WTC11 (cell line): ENCODE results near the gene ST3GAL6. TPM values are rescaled to one million over a fixed set of nuclear protein-coding genes. Genes with fewer than 3 reads are reported as not detected.

Experiments
- ATAC-seq: fragments of 200-7000 bp; cut with Tn5 transposase; 2 replicates; pipeline ENCODE4 v1.10.0; 2021; ENCODE audit warnings: mild to moderate bottlenecking, moderate library complexity
- CTCF ChIA-PET: fragments of 300-600 bp; sonication (Branson Sonifier 250); formaldehyde crosslinking; loops from one replicate; lab custom pipeline; 2021; ENCODE audit warnings: antibody characterized with exemption; lab: Charles Lee
- POLR2A ChIA-PET: fragments of 350-600 bp; sonication (Branson Sonifier 250); formaldehyde crosslinking; loops from one replicate; lab custom pipeline; 2021; ENCODE audit warnings: antibody characterized with exemption; lab: Charles Lee
- DNase-seq: peaks from one replicate; pipeline ENCODE4 v3.0.0; 2021; ENCODE audit warnings: low spot score
- H3K27ac Mint-ChIP-seq: 2 replicates; pipeline ENCODE4 v1.8.0; 2021; ENCODE audit warnings: mixed read lengths
- H3K27me3 Mint-ChIP-seq: 2 replicates; pipeline ENCODE4 v1.8.0; 2021; ENCODE audit warnings: low read depth, mild to moderate bottlenecking, moderate library complexity, mixed read lengths
- H3K36me3 Mint-ChIP-seq: 2 replicates; pipeline ENCODE4 v1.8.0; 2021; ENCODE audit warnings: mixed read lengths
- H3K4me1 Mint-ChIP-seq: 2 replicates; pipeline ENCODE4 v1.8.0; 2022; ENCODE audit warnings: mixed read lengths
- H3K4me3 Mint-ChIP-seq: 2 replicates; pipeline ENCODE4 v1.8.0; 2021; ENCODE audit warnings: mild to moderate bottlenecking, moderate library complexity, mixed read lengths
- H3K9me3 Mint-ChIP-seq: 2 replicates; pipeline ENCODE4 v1.8.0; 2021; ENCODE audit warnings: mixed read lengths
- AR ChIP-seq: fragments of 250-450 bp; sonication (Bioruptor Pico); IDR thresholded peaks from 2 replicates; pipeline ENCODE4 v1.9.0; 2021; ENCODE audit warnings: mild to moderate bottlenecking
- ATF3 ChIP-seq: sonication (generic); formaldehyde crosslinking; conservative IDR thresholded peaks from 2 replicates; pipeline ENCODE4 v1.8.1; 2022; ENCODE audit warnings: mild to moderate bottlenecking, missing genetic modification reagents
- CBFB ChIP-seq: sonication (generic); formaldehyde crosslinking; IDR thresholded peaks from 2 replicates; pipeline ENCODE4 v1.8.1; 2022; ENCODE audit warnings: mild to moderate bottlenecking, low read depth, missing genetic modification reagents
- E2F5 ChIP-seq: sonication (generic); formaldehyde crosslinking; IDR thresholded peaks from 2 replicates; pipeline ENCODE4 v1.8.1; 2022; ENCODE audit warnings: mild to moderate bottlenecking, moderate library complexity, missing genetic modification reagents
- FOXK1 ChIP-seq: sonication (generic); formaldehyde crosslinking; IDR thresholded peaks from 2 replicates; pipeline ENCODE4 v1.8.0; 2022; ENCODE audit warnings: mild to moderate bottlenecking, moderate library complexity, missing genetic modification reagents
- FOXP4 ChIP-seq: sonication (generic); formaldehyde crosslinking; IDR thresholded peaks from 2 replicates; pipeline ENCODE4 v1.8.0; 2022; ENCODE audit warnings: mild to moderate bottlenecking, missing genetic modification reagents
- HMGXB4 ChIP-seq: sonication (generic); formaldehyde crosslinking; IDR thresholded peaks from 2 replicates; pipeline ENCODE4 v1.8.1; 2023; ENCODE audit warnings: mild to moderate bottlenecking, moderate library complexity, missing genetic modification reagents
- MAX ChIP-seq: sonication (generic); formaldehyde crosslinking; IDR thresholded peaks from 2 replicates; pipeline ENCODE4 v1.8.0; 2022; ENCODE audit warnings: mild to moderate bottlenecking, missing genetic modification reagents
- MYBL2 ChIP-seq: sonication (generic); formaldehyde crosslinking; IDR thresholded peaks from 2 replicates; pipeline ENCODE4 v1.8.1; 2023; ENCODE audit warnings: mild to moderate bottlenecking, moderate library complexity, missing genetic modification reagents
- SMAD3 ChIP-seq: sonication (generic); formaldehyde crosslinking; IDR thresholded peaks from 2 replicates; pipeline ENCODE4 v1.8.0; 2022; ENCODE audit warnings: missing genetic modification reagents, mild to moderate bottlenecking, borderline replicate concordance
- SOX15 ChIP-seq: fragments of 250-450 bp; sonication (Bioruptor Pico); IDR thresholded peaks from 2 replicates; pipeline ENCODE4 v1.9.0; 2021; ENCODE audit warnings: mild to moderate bottlenecking
- SP1 ChIP-seq: sonication (generic); formaldehyde crosslinking; conservative IDR thresholded peaks from 2 replicates; pipeline ENCODE4 v1.8.1; 2022; ENCODE audit warnings: missing genetic modification reagents
- USF2 ChIP-seq: sonication (generic); formaldehyde crosslinking; IDR thresholded peaks from 2 replicates; pipeline ENCODE4 v1.8.1; 2023; ENCODE audit warnings: mild to moderate bottlenecking, missing genetic modification reagents, moderate library complexity
- total RNA-seq: library from RNA; stranded (reverse); gene quantifications from 3 replicates; pipeline ENCODE4 v1.2.3, GENCODE V29; 2021

Gene ST3GAL6
- total RNA-seq, 1 experiment from 2014 or later = 8.1 TPM

- Mint-ChIP-seq H3K4me1 (peaks cover 33% of the 10 kb centered on the region), H3K27ac (peak overlapping the region; percentile 74; the same call in 1 of the 2 replicates), H3K27me3 (peaks cover 44% of the 10 kb centered on the region), H3K9me3 (no peaks in the 10 kb centered on the region), H3K36me3 (no peaks in the 10 kb centered on the region), H3K4me3 (peak overlapping the region; percentile 75)
- ChIA-PET CTCF (interaction anchor here (0.6 to 1.2 kb wide), 4 partner anchors 75 to 130 kb away, joined by 3 to 4 read pairs (median 3); no protein-coding TSS in a partner anchor), POLR2A (no interaction called here)
- TF ChIP-seq SMAD3 (0 out of 2 replicates have a peak, but pooled peaks have one; percentile 36), SP1 (peak; percentile 55; the same call in 1 of the 2 replicates), CBFB (CRISPR knock-in tag) (0 out of 2 replicates have a peak, but pooled peaks have one; percentile 45), USF2 (CRISPR knock-in tag) (no peak), AR (no peak), ATF3 (CRISPR knock-in tag) (no peak), MYBL2 (CRISPR knock-in tag) (peak; percentile 8; the same call in 1 of the 2 replicates), FOXK1 (CRISPR knock-in tag) (peak; percentile 84), SOX15 (no peak), MAX (CRISPR knock-in tag) (peak; percentile 15; the same call in 1 of the 2 replicates), E2F5 (CRISPR knock-in tag) (0 out of 2 replicates have a peak, but pooled peaks have one; percentile 14), HMGXB4 (CRISPR knock-in tag) (peak; percentile 91), FOXP4 (CRISPR knock-in tag) (peak; percentile 41; the same call in 1 of the 2 replicates)
- DNase-seq (peak; percentile 65), ATAC-seq (peak; percentile 78)
These were observed 30.7 kb upstream of the ST3GAL6 start for GRCh38 chr3:98732286-98733052.
